H1 (cell line): ENCODE data around the gene TRABD2B. TPM values are rescaled to one million over a fixed set of nuclear protein-coding genes. Genes with fewer than 3 reads are reported as not detected.

ENCODE experiments used
- ATF2 ChIP-seq: IDR thresholded peaks from 2 replicates; pipeline ENCODE4 v1.6.1; 2012; ENCODE audit warnings: low read length, inconsistent platforms
- CHD7 ChIP-seq: fragments of 300-600 bp; sonication (generic); IDR thresholded peaks from 2 replicates; pipeline ENCODE4 v1.7.1; 2012; ENCODE audit warnings: low read length, moderate library complexity, mild to moderate bottlenecking, inconsistent platforms; ENCODE audit not compliant: insufficient replicate concordance
- FOSL1 ChIP-seq: IDR thresholded peaks from 2 replicates; pipeline ENCODE4 v1.6.1; 2011; ENCODE audit warnings: mild to moderate bottlenecking, low read depth, low read length, moderate library complexity; ENCODE audit not compliant: insufficient read depth
- polyA plus RNA-seq, 7 experiments: library from polyadenylated mRNA; depleted of rRNA in 3 of 7; stranded (reverse) in 5 of 7; unstranded in 2 of 7; fragments of >200 nt in 5 of 7; fragments of 200-250 nt in 2 of 7; gene quantifications; 1 replicate in 5 of 7; 2 replicates in 1 of 7; 4 replicates in 1 of 7; pipeline versions ENCODE4 v1.2.1 to v1.2.3, GENCODE V29; 2011 to 2013; ENCODE audit warnings: missing spikeins in 2 of 7, mixed read lengths in 2 of 7
- total RNA-seq: library from RNA; stranded (reverse); fragmentation: NEBNext Ultra II Directional; extraction: Animal tissue kit (Norgen Biotek cat#: 25700); gene quantifications from 2 replicates; pipeline ENCODE4 v1.2.1, GENCODE V29; 2021

Gene TRABD2B
- total and polyA plus RNA-seq, 2 of the 8 experiments (the other 6 are each of a cell fraction or from before 2014, with no cell fraction given): 0.95 to 3.4 TPM

GRCh38 chr1:47911892-47912291 lies 85.3 kb downstream of the TRABD2B start (continued):
- TF ChIP-seq ATF2 (no peak), FOSL1 (no peak), CHD7 (no peak)
- TF ChIP-seq, all 59 proteins: peak for 0
